HG03565 (cell line): ENCODE results near the gene ACO2.
A peak's percentile ranks its signal among the peaks of the same experiment; 100 is the strongest.
"Not testable (repeated sequence)": the region's sequence is repeated elsewhere in the genome, so short reads cannot be mapped to it uniquely, and the experiment has no call there.

Experiments
- ATAC-seq: cut with Tn5 transposase; IDR thresholded peaks from one replicate; pipeline ENCODE4 v1.9.1; 2021; ENCODE audit warnings: mild to moderate bottlenecking, moderate library complexity; ENCODE audit not compliant: unreplicated experiment

Gene ACO2

GRCh38 chr22:41539146-41540005, 70.5 kb downstream of the ACO2 start:
- no peak for ATAC-seq

GRCh38 chr22:41540006-41540315, 71.0 kb downstream of the ACO2 start:
- no peak for ATAC-seq

- ATAC-seq: no peak
Observed at GRCh38 chr22:41540365-41540764, 71.4 kb downstream of the ACO2 start.

GRCh38 chr22:41541484-41541883, 72.6 kb downstream of the ACO2 start:
- no peak for ATAC-seq

GRCh38 chr22:41542224-41542623, 73.3 kb downstream of the ACO2 start:
- ATAC-seq: no peak

- peak; percentile 82 for ATAC-seq
Observed at GRCh38 chr22:41543854-41544670, 75.1 kb downstream of the ACO2 start, which contains the start of gene POLR3H. Gene POLR3H, minus strand, starts transcription at chr22:41544470. Its CDS starts 369 bp downstream, at chr22:41544101.

- ATAC-seq: no peak
Observed at GRCh38 chr22:41544671-41545476, 76.0 kb downstream of the ACO2 start.

- ATAC-seq: no peak
Observed at GRCh38 chr22:41548830-41549211, 79.9 kb downstream of the ACO2 start.

GRCh38 chr22:41550952-41551491, 82.1 kb downstream of the ACO2 start:
- no peak for ATAC-seq

- no peak for ATAC-seq
Observed at GRCh38 chr22:41551877-41552582, 83.1 kb downstream of the ACO2 start.

GRCh38 chr22:41555325-41555982, 86.5 kb downstream of the ACO2 start:
- ATAC-seq: no peak

- ATAC-seq: no peak
Observed at GRCh38 chr22:41556561-41556960, 87.6 kb downstream of the ACO2 start.

GRCh38 chr22:41557401-41558240, 88.7 kb downstream of the ACO2 start:
- no peak for ATAC-seq

- not testable (repeated sequence) for ATAC-seq
Observed at GRCh38 chr22:41558241-41558630, 89.3 kb downstream of the ACO2 start.

GRCh38 chr22:41560095-41560471, 91.2 kb downstream of the ACO2 start:
- ATAC-seq: no peak

- no peak for ATAC-seq
Observed at GRCh38 chr22:41561335-41561734, 92.4 kb downstream of the ACO2 start.

GRCh38 chr22:41561788-41562187, 92.9 kb downstream of the ACO2 start:
- ATAC-seq: no peak

GRCh38 chr22:41562461-41562860, 93.5 kb downstream of the ACO2 start:
- ATAC-seq: no peak
